Lung (tissue), 12 donors: ENCODE results near the gene HNRNPR. TPM values are rescaled to one million over a fixed set of nuclear protein-coding genes. Genes with fewer than 3 reads are reported as not detected.
"Not testable (repeated sequence)": the region's sequence is repeated elsewhere in the genome, so short reads cannot be mapped to it uniquely, and the experiment has no call there.

ENCODE experiments used
- ATAC-seq: fragments of 200-7000 bp; cut with Tn5 transposase; one replicate; pipeline ENCODE4 v1.9.1; 2020; ENCODE audit warnings: moderate number of reproducible peaks; ENCODE audit not compliant: insufficient read depth, low FRiP score
- DNase-seq, 3 donors: peaks; one replicate each; pipeline ENCODE4 v3.0.0-alpha.2; 2013 to 2017
- H3K27ac ChIP-seq, 2 donors: one replicate each; pipeline ENCODE4 v1.5.1; 2013; ENCODE audit warnings: mild to moderate bottlenecking in 2 of 2, moderate library complexity in 2 of 2, control low read depth in 1 of 2, inconsistent platforms in 1 of 2, low read depth in 1 of 2, low read length in 1 of 2
- H3K27me3 ChIP-seq, 3 donors: one replicate each; pipeline ENCODE4 v1.5.1; 2013; ENCODE audit warnings: low read length in 2 of 3; ENCODE audit not compliant: control insufficient read depth in 3 of 3, insufficient read depth in 3 of 3
- H3K36me3 ChIP-seq, 4 donors: one replicate each; pipeline ENCODE4 v1.5.1; 2013; ENCODE audit warnings: low read length in 4 of 4, mild to moderate bottlenecking in 1 of 4, moderate library complexity in 1 of 4; ENCODE audit not compliant: control insufficient read depth in 4 of 4, insufficient read depth in 4 of 4
- H3K4me1 ChIP-seq, 5 donors: one replicate each; pipeline ENCODE4 v1.5.1; 2013; ENCODE audit warnings: low read length in 5 of 5, mild to moderate bottlenecking in 2 of 5, moderate library complexity in 1 of 5; ENCODE audit not compliant: control insufficient read depth in 5 of 5, insufficient read depth in 5 of 5
- H3K4me3 ChIP-seq: one replicate; pipeline ENCODE4 v1.5.1; 2013; ENCODE audit warnings: mild to moderate bottlenecking, control low read depth, moderate library complexity
- H3K9ac ChIP-seq, 2 donors: one replicate each; pipeline ENCODE4 v1.5.1; 2013; ENCODE audit warnings: low read length in 2 of 2, control low read depth in 1 of 2; ENCODE audit not compliant: insufficient read depth in 1 of 2
- H3K9me3 ChIP-seq, 4 donors: one replicate each; pipeline ENCODE4 v1.5.1; 2013; ENCODE audit warnings: low read length in 3 of 4, mild to moderate bottlenecking in 1 of 4, moderate library complexity in 1 of 4; ENCODE audit not compliant: control insufficient read depth in 4 of 4, insufficient read depth in 3 of 4
- WGBS, 2 donors: extraction: QIAGEN DNeasy Blood & Tissue Kit; methylation state at CpG; one replicate each; pipeline ENCODE4 v1.1.7; 2013; 5-methylcytosine and 5-hydroxymethylcytosine counted together
- polyA plus RNA-seq, 2 donors: library from polyadenylated mRNA; stranded (reverse); fragments of 200-250 nt; gene quantifications; one replicate each; pipeline ENCODE4 v1.2.1, GENCODE V29; 2013
- total RNA-seq, 2 donors: library from RNA; depleted of rRNA in 1 of 2; stranded (reverse); fragments of >200 nt in 1 of 2; gene quantifications; one replicate each; pipeline ENCODE4 v1.2.1, GENCODE V29; 2014 to 2021
- TF ChIP-seq, protein P1 (sequence below): IDR thresholded peaks from 2 replicates; pipeline ENCODE4 v1.5.1; 2012; ENCODE audit warnings: mild to moderate bottlenecking; ENCODE audit errors: control extremely low read depth, extremely low read depth
- donor health status: control.
- donor health status: control.
- donor health status: Bipolar disorder and iron deficiency.
- donor health status: healthy.
- donor health status: DM: yes; HTN: yes; CAD: no.

The HNRNPR gene
- total and polyA plus RNA-seq, 4 donors: 54.2 to 147 (median 94.9) TPM

DNA sequence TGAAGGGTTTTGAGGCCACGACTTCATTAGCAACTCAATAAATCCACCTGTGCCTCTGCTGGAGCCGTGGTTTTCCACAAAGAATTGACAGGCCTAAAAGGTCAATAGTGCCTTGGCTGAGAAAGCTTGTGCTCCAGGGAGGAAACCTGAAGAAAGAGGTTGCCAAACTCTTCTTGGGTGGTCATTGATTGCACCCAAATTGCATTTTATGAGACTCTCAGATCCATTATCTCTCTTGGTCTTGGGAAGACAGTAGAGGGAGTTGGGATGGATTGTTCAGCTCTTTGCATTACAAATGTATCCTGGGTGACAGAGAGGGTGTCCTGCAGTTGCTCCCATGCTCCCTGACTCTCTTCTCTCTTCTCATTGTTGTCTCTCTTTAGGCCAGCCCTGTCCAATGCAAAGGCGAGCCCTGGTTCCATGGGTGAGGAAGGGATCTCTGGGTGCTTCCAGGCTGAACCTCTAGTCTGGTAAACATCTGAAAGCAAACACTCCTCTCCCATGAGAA, 80.7 kb downstream of the HNRNPR start:
- WGBS, 2 donors: 75 to 78% methylated on average over 3 of the region's 3 CpGs
- no peaks in the 10 kb centered on the region for H3K36me3 ChIP-seq
- no peak for ATAC-seq

DNA sequence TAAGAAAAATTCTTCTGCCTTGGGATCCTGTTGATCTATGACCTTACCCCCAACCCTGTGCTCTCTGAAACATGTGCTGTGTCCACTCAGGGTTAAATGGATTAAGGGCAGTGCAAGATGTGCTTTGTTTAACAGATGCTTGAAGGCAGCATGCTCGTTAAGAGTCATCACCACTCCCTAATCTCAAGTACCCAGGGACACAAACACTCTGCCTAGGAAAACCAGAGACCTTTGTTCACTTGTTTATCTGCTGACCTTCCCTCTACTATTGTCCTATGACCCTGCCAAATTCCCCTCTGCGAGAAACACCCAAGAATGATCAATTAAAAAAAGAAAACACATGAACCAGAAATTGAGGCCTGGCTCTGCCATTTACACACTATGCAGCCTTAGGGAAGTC, 86.0 kb downstream of the HNRNPR start:
- H3K4me3 ChIP-seq, ATAC-seq, H3K27ac ChIP-seq, H3K4me1 ChIP-seq, H3K9ac ChIP-seq, DNase-seq, H3K36me3 ChIP-seq, H3K27me3 ChIP-seq, H3K9me3 ChIP-seq: not testable (repeated sequence)
- 59 to 63% methylated on average over 1 of the region's 2 CpGs for WGBS, 2 donors

More for the DNA sequence above, 80.7 kb downstream of the HNRNPR start:
- TF ChIP-seq, protein P1, sequence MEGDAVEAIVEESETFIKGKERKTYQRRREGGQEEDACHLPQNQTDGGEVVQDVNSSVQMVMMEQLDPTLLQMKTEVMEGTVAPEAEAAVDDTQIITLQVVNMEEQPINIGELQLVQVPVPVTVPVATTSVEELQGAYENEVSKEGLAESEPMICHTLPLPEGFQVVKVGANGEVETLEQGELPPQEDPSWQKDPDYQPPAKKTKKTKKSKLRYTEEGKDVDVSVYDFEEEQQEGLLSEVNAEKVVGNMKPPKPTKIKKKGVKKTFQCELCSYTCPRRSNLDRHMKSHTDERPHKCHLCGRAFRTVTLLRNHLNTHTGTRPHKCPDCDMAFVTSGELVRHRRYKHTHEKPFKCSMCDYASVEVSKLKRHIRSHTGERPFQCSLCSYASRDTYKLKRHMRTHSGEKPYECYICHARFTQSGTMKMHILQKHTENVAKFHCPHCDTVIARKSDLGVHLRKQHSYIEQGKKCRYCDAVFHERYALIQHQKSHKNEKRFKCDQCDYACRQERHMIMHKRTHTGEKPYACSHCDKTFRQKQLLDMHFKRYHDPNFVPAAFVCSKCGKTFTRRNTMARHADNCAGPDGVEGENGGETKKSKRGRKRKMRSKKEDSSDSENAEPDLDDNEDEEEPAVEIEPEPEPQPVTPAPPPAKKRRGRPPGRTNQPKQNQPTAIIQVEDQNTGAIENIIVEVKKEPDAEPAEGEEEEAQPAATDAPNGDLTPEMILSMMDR: no peak
- Histone ChIP-seq H3K4me3 (no peak overlapping the region), H3K9me3 (no peaks in the 10 kb centered on the region), H3K27me3 (no peaks in the 10 kb centered on the region), H3K9ac (no peak overlapping the region), H3K4me1 (no peaks in the 10 kb centered on the region), H3K27ac (no peak overlapping the region)
- no peak for DNase-seq

DNA sequence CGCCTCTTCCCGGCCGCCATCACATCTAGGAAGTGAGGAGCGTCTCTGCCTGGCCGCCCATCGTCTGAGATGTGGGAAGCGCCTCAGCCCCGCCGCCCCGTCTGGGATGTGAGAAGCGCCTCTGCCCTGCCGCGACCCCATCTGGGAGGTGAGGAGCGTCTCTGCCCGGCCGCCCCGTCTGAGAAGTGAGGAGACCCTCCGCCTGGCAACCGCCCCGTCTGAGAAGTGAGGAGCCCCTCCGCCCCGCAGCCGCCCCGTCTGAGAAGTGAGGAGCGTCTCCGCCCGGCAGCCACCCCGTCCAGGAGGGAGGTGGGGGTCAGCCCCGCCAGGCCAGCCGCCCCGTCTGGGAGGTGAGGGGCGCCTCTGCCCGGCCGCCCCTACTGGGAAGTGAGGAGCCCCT, 86.7 kb downstream of the HNRNPR start:
- DNase-seq: not testable (repeated sequence)

More for the DNA sequence above, 86.7 kb downstream of the HNRNPR start:
- H3K4me1 ChIP-seq, H3K27ac ChIP-seq, H3K27me3 ChIP-seq, H3K36me3 ChIP-seq, H3K9ac ChIP-seq, H3K4me3 ChIP-seq, H3K9me3 ChIP-seq, ATAC-seq: not testable (repeated sequence)
- 93 to 95% methylated on average over 25 to 34 of the region's 34 CpGs for WGBS, 2 donors

Other genes starting within 250 kb of the HNRNPR start
- 10 to 100 TPM; 26.3 to 27.5 TPM for gene LUZP1, start 175.4 kb downstream of the HNRNPR start, total RNA-seq
- gene LUZP1, start 175.4 kb downstream of the HNRNPR start, polyA plus RNA-seq: 1 to 10 TPM; 4.0 to 9.1 TPM
- under 1 TPM in 1 of 2 donors, not detected in 1; 0.18 TPM for gene HTR1D, start 126.8 kb downstream of the HNRNPR start, total RNA-seq
- gene HTR1D, start 126.8 kb downstream of the HNRNPR start, polyA plus RNA-seq: under 1 TPM; 0.25 to 0.30 TPM
- 10 to 100 TPM in 1 of 2 donors, 1 to 10 TPM in 1; 8.9 to 30.9 TPM for gene ZNF436, start 25.6 kb upstream of the HNRNPR start, total RNA-seq
- 1 to 10 TPM; 2.1 to 4.2 TPM for gene ZNF436, start 25.6 kb upstream of the HNRNPR start, polyA plus RNA-seq
- gene TCEA3, start 80.5 kb upstream of the HNRNPR start, total RNA-seq: 10 to 100 TPM; 26.5 to 33.3 TPM
- gene TCEA3, start 80.5 kb upstream of the HNRNPR start, polyA plus RNA-seq: 10 to 100 TPM; 10.3 to 37.5 TPM
- gene ASAP3, start 139.9 kb upstream of the HNRNPR start, total RNA-seq: 10 to 100 TPM; 34.7 to 38.1 TPM
- gene ASAP3, start 139.9 kb upstream of the HNRNPR start, polyA plus RNA-seq: 10 to 100 TPM; 16.9 to 25.3 TPM
- 1 to 10 TPM; 1.7 to 4.9 TPM for gene E2F2, start 186.9 kb upstream of the HNRNPR start, total RNA-seq
- gene E2F2, start 186.9 kb upstream of the HNRNPR start, polyA plus RNA-seq: 1 to 10 TPM in 1 of 2 donors, under 1 TPM in 1; 0.83 to 1.2 TPM
- 100 to 1,000 TPM; 119 to 192 TPM for gene ID3, start 215.2 kb upstream of the HNRNPR start, total RNA-seq
- 100 to 1,000 TPM; 134 to 275 TPM for gene ID3, start 215.2 kb upstream of the HNRNPR start, polyA plus RNA-seq